GM12878 (cell line): ENCODE data around the gene TUBA8. TPM values are rescaled to one million over a fixed set of nuclear protein-coding genes. Genes with fewer than 3 reads are reported as not detected.

ENCODE experiments used
- ATAC-seq: fragments of 200-7000 bp; cut with Tn5 transposase; 3 replicates; pipeline ENCODE4 v1.9.1; 2020; ENCODE audit warnings: mild to moderate bottlenecking, moderate library complexity
- BruUV-seq: library from RNA; stranded (reverse); fragments of 400-500 nt; replicated peaks from 2 replicates; lab custom pipeline; 2021; lab: Mats Ljungman, UMichigan
- CTCF ChIA-PET: fragments of 300-600 bp; sonication (Branson Sonifier 250); formaldehyde crosslinking; extraction: SDS; loops from one replicate; lab custom pipeline; 2021; ENCODE audit warnings: inconsistent platforms; lab: Yijun Ruan, JAX
- POLR2A ChIA-PET: fragments of 350-600 bp; formaldehyde crosslinking; extraction: SDS; loops from one replicate; lab custom pipeline; 2021; ENCODE audit warnings: inconsistent platforms; lab: Charles Lee
- RAD21 ChIA-PET: fragments of 300-600 bp; sonication (Branson Sonifier 250); formaldehyde crosslinking; loops from one replicate; lab custom pipeline; 2023; ENCODE audit warnings: antibody characterized with exemption; ENCODE audit not compliant: unreplicated experiment; lab: Charles Lee
- SMC1A ChIA-PET: fragments of 300-600 bp; sonication (Branson Sonifier 250); formaldehyde crosslinking; loops from one replicate; lab custom pipeline; 2023; ENCODE audit not compliant: unreplicated experiment, uncharacterized antibody; lab: Charles Lee
- DNase-seq: peaks from one replicate; pipeline ENCODE4 v3.0.0-alpha.2; 2011; ENCODE audit warnings: low read depth, low spot score
- FAIRE-seq: peaks from 3 replicates; lab custom pipeline; 2011; peaks lifted over from hg19 to GRCh38; lab: Jason Lieb, UNC
- H2AFZ ChIP-seq: 2 replicates; pipeline ENCODE4 v1.6.0; 2011; ENCODE audit warnings: low read depth, low read length, control low read depth; ENCODE audit not compliant: control insufficient read depth
- H3K27ac ChIP-seq: 2 replicates; pipeline ENCODE4 v1.5.1; 2011; ENCODE audit warnings: control low read depth; ENCODE audit not compliant: control insufficient read depth, insufficient read depth
- H3K27me3 ChIP-seq, 2 experiments: replicated peaks in 1 of 2; 2 replicates each; pipeline versions ENCODE4 v1.6.0 to v1.6.1; 2011; ENCODE audit warnings: low read length in 1 of 2; ENCODE audit not compliant: control insufficient read depth in 2 of 2, insufficient read depth in 2 of 2
- H3K36me3 ChIP-seq, 2 experiments: 2 replicates each; pipeline ENCODE4 v1.5.1; 2011; ENCODE audit warnings: low read length in 1 of 2; ENCODE audit not compliant: control insufficient read depth in 2 of 2, insufficient read depth in 2 of 2
- H3K4me1 ChIP-seq: 2 replicates; pipeline ENCODE4 v1.6.1; 2011; ENCODE audit warnings: mild to moderate bottlenecking, low read length, moderate library complexity, mixed read lengths; ENCODE audit not compliant: control insufficient read depth, insufficient read depth
- H3K4me2 ChIP-seq: 2 replicates; pipeline ENCODE4 v1.6.0; 2011; ENCODE audit warnings: control low read depth; ENCODE audit not compliant: control insufficient read depth, insufficient read depth
- H3K4me3 ChIP-seq: fragments of 200-600 bp; sonication (generic); 2 replicates; pipeline ENCODE4 v1.5.1; 2016
- H3K79me2 ChIP-seq: 2 replicates; pipeline ENCODE4 v1.6.0; 2011; ENCODE audit warnings: low read length; ENCODE audit not compliant: control insufficient read depth, insufficient read depth
- H3K9ac ChIP-seq: 2 replicates; pipeline ENCODE4 v1.8.0; 2011; ENCODE audit warnings: low read length, control low read depth, mixed read lengths; ENCODE audit not compliant: control insufficient read depth, insufficient read depth
- H3K9me3 ChIP-seq: replicated peaks from 3 replicates; pipeline ENCODE4 v1.5.1; 2011; ENCODE audit warnings: mild to moderate bottlenecking, low read length; ENCODE audit not compliant: control insufficient read depth, insufficient read depth
- H4K20me1 ChIP-seq: 2 replicates; pipeline ENCODE4 v1.6.0; 2011; ENCODE audit not compliant: control insufficient read depth, insufficient read depth
- IKZF1 ChIP-seq: fragments of 450-650 bp; conservative IDR thresholded peaks from 2 replicates; pipeline ENCODE4 v1.6.1; 2017; ENCODE audit warnings: antibody characterized with exemption, mild to moderate bottlenecking
- JUND ChIP-seq: IDR thresholded peaks from 2 replicates; pipeline ENCODE4 v1.6.1; 2012; ENCODE audit warnings: low read depth, mild to moderate bottlenecking, low read length, improper control_type of control experiment, moderate library complexity
- KLF5 ChIP-seq: fragments of 450-650 bp; IDR thresholded peaks from 2 replicates; pipeline ENCODE4 v1.6.1; 2014; ENCODE audit warnings: mild to moderate bottlenecking; ENCODE audit not compliant: partially characterized antibody
- MYC ChIP-seq: IDR thresholded peaks from 2 replicates; pipeline ENCODE4 v1.6.1; 2011; ENCODE audit warnings: mild to moderate bottlenecking, low read length, moderate library complexity, inconsistent platforms; ENCODE audit not compliant: insufficient read depth, insufficient replicate concordance, insufficient read length, severe bottlenecking
- SIN3A ChIP-seq: IDR thresholded peaks from 2 replicates; pipeline ENCODE4 v1.6.1; 2012; ENCODE audit warnings: low read depth, low read length, improper control_type of control experiment
- SUPT20H ChIP-seq: IDR thresholded peaks from 2 replicates; pipeline ENCODE4 v1.6.1; 2011; ENCODE audit warnings: low read depth, mild to moderate bottlenecking, low read length, moderate library complexity, borderline replicate concordance; ENCODE audit not compliant: control insufficient read depth
- whole genome bisulfite sequencing: methylation state at CpG from one replicate; pipeline ENCODE4 v1.1.6; 2016; ENCODE audit warnings: low lambda C conversion rate; ENCODE audit not compliant: insufficient replicate concordance, insufficient coverage; ENCODE audit errors: missing lambda C conversion rate; 5-methylcytosine and 5-hydroxymethylcytosine counted together
- in situ Hi-C: fragments of 300-500 bp; cut with MboI; formaldehyde crosslinking; loops from 9 replicates; pipeline ENCODE4 v1.14.3; 2018; ENCODE audit warnings: mixed read lengths
- intact Hi-C: fragments of 100-400 bp; cut with micrococcal nuclease; formaldehyde crosslinking; loops from one replicate; pipeline ENCODE4 v1.14.2; 2022; ENCODE audit not compliant: unreplicated experiment
- polyA plus RNA-seq, 11 experiments: library from polyadenylated mRNA; depleted of rRNA in 4 of 11; unstranded in 6 of 11; stranded (reverse) in 5 of 11; fragments of >200 nt; fragmentation: Nextera tagmentation in 4 of 11; fragmentation: Illumina TruSeq in 1 of 11; extraction: Ambion mirVana in 4 of 11; extraction: Trizol in 1 of 11; gene quantifications; 1 replicate in 1 of 11; 2 replicates in 10 of 11; pipeline versions ENCODE4 v1.2.1 to v1.2.3, GENCODE V29; 2011 to 2016; ENCODE audit warnings: inconsistent platforms in 2 of 11, missing spikeins in 2 of 11, low read depth in 1 of 11
- total RNA-seq, 4 experiments: library from RNA; depleted of rRNA in 3 of 4; stranded (reverse); fragments of >200 nt in 3 of 4; fragmentation: Illumina TruSeq in 1 of 4; extraction: Trizol in 1 of 4; gene quantifications; 2 replicates each; pipeline versions ENCODE4 v1.2.1 to v1.2.3, GENCODE V29; 2013 to 2021
- TF ChIP-seq, protein P1 (sequence below): IDR thresholded peaks from 2 replicates; pipeline ENCODE4 v1.6.1; 2012; ENCODE audit warnings: improper control_type of control experiment, low read depth, low read length; ENCODE audit not compliant: insufficient replicate concordance
- TF ChIP-seq, protein P2 (sequence below): IDR thresholded peaks from 2 replicates; pipeline ENCODE4 v1.6.1; 2012; ENCODE audit warnings: low read length, inconsistent platforms
- TF ChIP-seq, protein P3 (sequence below): fragments of 450-650 bp; IDR thresholded peaks from 2 replicates; pipeline ENCODE4 v1.6.1; 2017; ENCODE audit warnings: borderline replicate concordance
- TF ChIP-seq, protein P4 (sequence below): IDR thresholded peaks from 2 replicates; pipeline ENCODE4 v1.6.1; 2012; ENCODE audit warnings: low read depth, low read length, improper control_type of control experiment
- TF ChIP-seq, protein P5 (sequence below): fragments of 450-650 bp; IDR thresholded peaks from 2 replicates; pipeline ENCODE4 v1.6.1; 2017; ENCODE audit warnings: mild to moderate bottlenecking

The TUBA8 gene
- total and polyA plus RNA-seq, 10 of the 15 experiments (the other 5 are each of a cell fraction or from before 2014, with no cell fraction given) = 2.2 to 30.3 (median 21.0) TPM

DNA sequence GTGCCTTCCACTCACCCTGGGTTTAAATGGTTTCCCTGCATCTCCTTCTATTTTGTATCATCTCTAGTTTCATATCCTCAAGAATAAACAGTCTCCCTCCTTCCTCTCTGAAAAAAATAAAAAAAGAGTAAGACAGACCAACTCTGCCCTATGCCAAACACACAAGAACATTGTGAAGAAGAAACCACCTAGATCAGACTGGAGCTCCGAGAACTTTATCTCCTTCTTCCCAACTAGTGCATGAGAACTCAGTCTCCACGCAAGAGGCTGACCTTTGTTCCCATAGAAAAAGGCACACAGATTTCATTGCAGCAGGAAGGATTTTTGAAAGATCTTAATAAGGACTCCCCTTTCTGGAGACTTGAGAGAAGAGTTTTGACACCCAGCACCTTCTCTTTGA, 41.6 kb upstream of the TUBA8 start:
- ATAC-seq (no peak), DNase-seq (no peak), FAIRE-seq (no peak)
- Histone ChIP-seq H3K36me3 (no peaks in the 10 kb centered on the region), H2AFZ (no peak overlapping the region), H3K27me3 (no peaks in the 10 kb centered on the region), H4K20me1 (no peaks in the 10 kb centered on the region), H3K27ac (no peak overlapping the region), H3K4me2 (no peak overlapping the region), H3K9ac (no peak overlapping the region), H3K79me2 (no peaks in the 10 kb centered on the region), H3K4me1 (peaks cover 31% of the 10 kb centered on the region), H3K4me3 (no peak overlapping the region), H3K9me3 (no peaks in the 10 kb centered on the region)
- CTCF ChIA-PET = interaction anchor here (0.6 to 5.6 kb wide), 7 partner anchors 8 to 510 kb away, joined by 3 to 34 read pairs (median 4); partner anchors contain the start of gene PEX26
- in situ Hi-C loops = loop anchor here (5.0 kb wide), 1 partner anchor 237 kb away; no protein-coding TSS in a partner anchor
- POLR2A ChIA-PET = no interaction called here
- intact Hi-C loops = loop anchor here (5.0 kb wide), 1 partner anchor 42 kb away; no protein-coding TSS in a partner anchor
- 92% methylated on average over 2 of the region's 2 CpGs for WGBS
- RAD21 ChIA-PET = interaction anchor here (0.7 kb wide), 1 partner anchor 54 kb away, joined by 3 read pairs; no protein-coding TSS in a partner anchor
- no TSS peak for BruUV-seq
- TF ChIP-seq SUPT20H (no peak), MYC (no peak), JUND (no peak), SIN3A (no peak), KLF5 (no peak), IKZF1 (no peak)
- TF ChIP-seq, protein P1, sequence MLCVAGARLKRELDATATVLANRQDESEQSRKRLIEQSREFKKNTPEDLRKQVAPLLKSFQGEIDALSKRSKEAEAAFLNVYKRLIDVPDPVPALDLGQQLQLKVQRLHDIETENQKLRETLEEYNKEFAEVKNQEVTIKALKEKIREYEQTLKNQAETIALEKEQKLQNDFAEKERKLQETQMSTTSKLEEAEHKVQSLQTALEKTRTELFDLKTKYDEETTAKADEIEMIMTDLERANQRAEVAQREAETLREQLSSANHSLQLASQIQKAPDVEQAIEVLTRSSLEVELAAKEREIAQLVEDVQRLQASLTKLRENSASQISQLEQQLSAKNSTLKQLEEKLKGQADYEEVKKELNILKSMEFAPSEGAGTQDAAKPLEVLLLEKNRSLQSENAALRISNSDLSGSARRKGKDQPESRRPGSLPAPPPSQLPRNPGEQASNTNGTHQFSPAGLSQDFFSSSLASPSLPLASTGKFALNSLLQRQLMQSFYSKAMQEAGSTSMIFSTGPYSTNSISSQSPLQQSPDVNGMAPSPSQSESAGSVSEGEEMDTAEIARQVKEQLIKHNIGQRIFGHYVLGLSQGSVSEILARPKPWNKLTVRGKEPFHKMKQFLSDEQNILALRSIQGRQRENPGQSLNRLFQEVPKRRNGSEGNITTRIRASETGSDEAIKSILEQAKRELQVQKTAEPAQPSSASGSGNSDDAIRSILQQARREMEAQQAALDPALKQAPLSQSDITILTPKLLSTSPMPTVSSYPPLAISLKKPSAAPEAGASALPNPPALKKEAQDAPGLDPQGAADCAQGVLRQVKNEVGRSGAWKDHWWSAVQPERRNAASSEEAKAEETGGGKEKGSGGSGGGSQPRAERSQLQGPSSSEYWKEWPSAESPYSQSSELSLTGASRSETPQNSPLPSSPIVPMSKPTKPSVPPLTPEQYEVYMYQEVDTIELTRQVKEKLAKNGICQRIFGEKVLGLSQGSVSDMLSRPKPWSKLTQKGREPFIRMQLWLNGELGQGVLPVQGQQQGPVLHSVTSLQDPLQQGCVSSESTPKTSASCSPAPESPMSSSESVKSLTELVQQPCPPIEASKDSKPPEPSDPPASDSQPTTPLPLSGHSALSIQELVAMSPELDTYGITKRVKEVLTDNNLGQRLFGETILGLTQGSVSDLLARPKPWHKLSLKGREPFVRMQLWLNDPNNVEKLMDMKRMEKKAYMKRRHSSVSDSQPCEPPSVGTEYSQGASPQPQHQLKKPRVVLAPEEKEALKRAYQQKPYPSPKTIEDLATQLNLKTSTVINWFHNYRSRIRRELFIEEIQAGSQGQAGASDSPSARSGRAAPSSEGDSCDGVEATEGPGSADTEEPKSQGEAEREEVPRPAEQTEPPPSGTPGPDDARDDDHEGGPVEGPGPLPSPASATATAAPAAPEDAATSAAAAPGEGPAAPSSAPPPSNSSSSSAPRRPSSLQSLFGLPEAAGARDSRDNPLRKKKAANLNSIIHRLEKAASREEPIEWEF = no peak
- TF ChIP-seq, protein P2, sequence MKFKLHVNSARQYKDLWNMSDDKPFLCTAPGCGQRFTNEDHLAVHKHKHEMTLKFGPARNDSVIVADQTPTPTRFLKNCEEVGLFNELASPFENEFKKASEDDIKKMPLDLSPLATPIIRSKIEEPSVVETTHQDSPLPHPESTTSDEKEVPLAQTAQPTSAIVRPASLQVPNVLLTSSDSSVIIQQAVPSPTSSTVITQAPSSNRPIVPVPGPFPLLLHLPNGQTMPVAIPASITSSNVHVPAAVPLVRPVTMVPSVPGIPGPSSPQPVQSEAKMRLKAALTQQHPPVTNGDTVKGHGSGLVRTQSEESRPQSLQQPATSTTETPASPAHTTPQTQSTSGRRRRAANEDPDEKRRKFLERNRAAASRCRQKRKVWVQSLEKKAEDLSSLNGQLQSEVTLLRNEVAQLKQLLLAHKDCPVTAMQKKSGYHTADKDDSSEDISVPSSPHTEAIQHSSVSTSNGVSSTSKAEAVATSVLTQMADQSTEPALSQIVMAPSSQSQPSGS = no peak
- TF ChIP-seq, protein P3, sequence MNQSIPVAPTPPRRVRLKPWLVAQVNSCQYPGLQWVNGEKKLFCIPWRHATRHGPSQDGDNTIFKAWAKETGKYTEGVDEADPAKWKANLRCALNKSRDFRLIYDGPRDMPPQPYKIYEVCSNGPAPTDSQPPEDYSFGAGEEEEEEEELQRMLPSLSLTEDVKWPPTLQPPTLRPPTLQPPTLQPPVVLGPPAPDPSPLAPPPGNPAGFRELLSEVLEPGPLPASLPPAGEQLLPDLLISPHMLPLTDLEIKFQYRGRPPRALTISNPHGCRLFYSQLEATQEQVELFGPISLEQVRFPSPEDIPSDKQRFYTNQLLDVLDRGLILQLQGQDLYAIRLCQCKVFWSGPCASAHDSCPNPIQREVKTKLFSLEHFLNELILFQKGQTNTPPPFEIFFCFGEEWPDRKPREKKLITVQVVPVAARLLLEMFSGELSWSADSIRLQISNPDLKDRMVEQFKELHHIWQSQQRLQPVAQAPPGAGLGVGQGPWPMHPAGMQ = no peak
- TF ChIP-seq, protein P4, sequence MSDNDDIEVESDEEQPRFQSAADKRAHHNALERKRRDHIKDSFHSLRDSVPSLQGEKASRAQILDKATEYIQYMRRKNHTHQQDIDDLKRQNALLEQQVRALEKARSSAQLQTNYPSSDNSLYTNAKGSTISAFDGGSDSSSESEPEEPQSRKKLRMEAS = no peak
- TF ChIP-seq, protein P5, sequence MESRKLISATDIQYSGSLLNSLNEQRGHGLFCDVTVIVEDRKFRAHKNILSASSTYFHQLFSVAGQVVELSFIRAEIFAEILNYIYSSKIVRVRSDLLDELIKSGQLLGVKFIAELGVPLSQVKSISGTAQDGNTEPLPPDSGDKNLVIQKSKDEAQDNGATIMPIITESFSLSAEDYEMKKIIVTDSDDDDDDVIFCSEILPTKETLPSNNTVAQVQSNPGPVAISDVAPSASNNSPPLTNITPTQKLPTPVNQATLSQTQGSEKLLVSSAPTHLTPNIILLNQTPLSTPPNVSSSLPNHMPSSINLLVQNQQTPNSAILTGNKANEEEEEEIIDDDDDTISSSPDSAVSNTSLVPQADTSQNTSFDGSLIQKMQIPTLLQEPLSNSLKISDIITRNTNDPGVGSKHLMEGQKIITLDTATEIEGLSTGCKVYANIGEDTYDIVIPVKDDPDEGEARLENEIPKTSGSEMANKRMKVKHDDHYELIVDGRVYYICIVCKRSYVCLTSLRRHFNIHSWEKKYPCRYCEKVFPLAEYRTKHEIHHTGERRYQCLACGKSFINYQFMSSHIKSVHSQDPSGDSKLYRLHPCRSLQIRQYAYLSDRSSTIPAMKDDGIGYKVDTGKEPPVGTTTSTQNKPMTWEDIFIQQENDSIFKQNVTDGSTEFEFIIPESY = no peak
- SMC1A ChIA-PET = interaction anchor here (0.6 to 10.0 kb wide), 6 partner anchors 8 to 1936 kb away, joined by 3 to 98 read pairs (median 15); partner anchors contain the start of genes MICAL3 and PEX26
